ENCODE results near the gene IGFBP2. TPM values are rescaled to one million over a fixed set of nuclear protein-coding genes. Genes with fewer than 3 reads are reported as not detected.

Gene IGFBP2
- total RNA-seq, 2 donors from 2014 or later: 129 to 170 TPM

DNA sequence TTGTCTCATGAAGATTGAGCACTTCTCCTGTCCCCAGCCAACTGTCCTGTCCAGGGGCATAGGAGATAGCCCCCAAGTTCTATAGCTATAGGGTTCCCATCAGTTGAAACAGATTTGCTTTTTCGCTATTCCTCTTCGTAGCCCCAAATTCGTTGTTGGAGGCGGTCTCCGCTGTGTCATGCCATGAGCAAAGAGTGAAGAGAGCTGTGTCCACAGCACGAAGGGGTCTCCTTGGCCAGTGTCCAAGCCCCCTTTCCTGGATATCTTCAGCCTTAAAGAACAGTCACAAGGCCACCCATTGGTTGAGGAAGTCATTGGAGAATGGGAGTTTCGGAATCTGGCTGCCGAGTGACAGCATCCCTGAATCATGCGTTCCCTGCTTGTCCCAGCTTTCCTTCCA, 41.2 kb downstream of the IGFBP2 start:
- ATAC-seq: no peak
- Histone ChIP-seq H3K9me3 (no peaks in the 10 kb centered on the region), H3K4me1 (no peaks in the 10 kb centered on the region), H3K27ac (no peak overlapping the region), H3K4me3 (no peak overlapping the region), H3K27me3 (no peaks in the 10 kb centered on the region), H3K36me3 (replicated peaks in 1 of 2; ENCODE audit: insufficient read depth in 1 of 2, low read depth in 2 of 2) (no peaks in the 10 kb centered on the region)
- intact Hi-C loops (cut with DNase I): no loop called here
- TF ChIP-seq POLR2A (IDR thresholded peaks at IDR 0.05) (no peak), CTCF (IDR thresholded peaks at IDR 0.05) (no peak)
- DNase-seq: no peak
- 82 to 90% methylated on average over 9 of the region's 9 CpGs for WGBS, 2 donors

DNA sequence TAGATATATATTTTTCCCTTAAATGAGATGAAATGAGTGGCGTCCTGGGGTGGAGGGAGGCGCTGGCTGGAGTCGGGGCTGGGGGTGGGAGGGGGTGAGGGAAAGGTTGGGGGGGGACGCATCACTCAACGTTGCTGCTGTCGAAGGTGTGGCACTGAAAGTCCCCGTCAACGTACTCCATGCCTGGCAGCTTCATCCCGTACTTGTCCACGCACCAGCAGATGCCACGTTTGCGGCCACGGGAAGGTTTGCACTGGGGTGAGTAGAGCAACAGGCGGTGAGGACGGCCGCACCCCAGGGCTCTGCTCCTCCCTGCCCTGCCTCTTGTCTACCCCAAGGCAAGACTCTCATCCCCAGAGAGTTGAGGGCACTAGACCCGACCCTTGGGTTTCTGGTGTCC, 43.4 kb downstream of the IGFBP2 start:
- WGBS, 2 donors: 74 to 77% methylated on average over 12 to 16 of the region's 17 CpGs
- no peaks in the 10 kb centered on the region for H3K9me3 ChIP-seq
- no peak overlapping the region for H3K4me3 ChIP-seq
- H3K27me3 ChIP-seq: no peaks in the 10 kb centered on the region
- intact Hi-C loops (cut with DNase I): no loop called here
- no peak for DNase-seq
- H3K36me3 ChIP-seq (replicated peaks in 1 of 2; ENCODE audit: insufficient read depth in 1 of 2, low read depth in 2 of 2): no peaks in the 10 kb centered on the region
- no peak for ATAC-seq
- no peak for TF ChIP-seq CTCF (IDR thresholded peaks at IDR 0.05)
- TF ChIP-seq POLR2A (IDR thresholded peaks at IDR 0.05): no peak
- no peak overlapping the region for H3K27ac ChIP-seq
- H3K4me1 ChIP-seq: no peaks in the 10 kb centered on the region

DNA sequence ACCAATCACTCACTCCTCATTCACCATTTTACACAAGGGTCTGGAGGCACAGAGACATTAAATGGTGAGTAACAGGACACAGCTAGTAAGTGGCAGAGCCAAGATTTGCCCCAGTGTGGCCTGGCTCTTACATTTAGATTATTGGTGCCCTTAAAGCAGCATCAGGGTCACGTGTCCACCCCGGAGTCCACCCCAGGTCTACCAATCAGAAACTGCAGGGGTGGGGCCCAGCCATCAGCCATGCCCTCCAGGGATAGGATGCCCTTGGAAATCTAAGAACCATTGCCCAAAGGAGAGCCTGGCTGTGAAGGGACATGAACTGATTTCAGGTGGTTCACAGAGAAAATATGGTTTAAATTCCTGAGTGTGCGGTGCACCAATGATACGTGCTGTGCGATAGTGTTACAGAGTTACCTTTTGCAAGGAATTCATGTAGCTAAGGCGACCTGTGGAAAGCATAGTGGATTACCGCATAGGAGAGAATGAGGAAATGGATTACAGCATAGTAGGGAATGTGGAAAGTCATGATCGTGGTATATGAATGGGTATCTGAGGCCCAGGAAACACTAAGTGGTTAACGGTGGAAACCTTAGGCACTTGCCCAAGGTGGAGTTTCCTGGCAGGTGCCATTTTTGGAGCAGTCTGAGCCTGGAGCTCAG, 44.3 kb downstream of the IGFBP2 start:
- TF ChIP-seq POLR2A (IDR thresholded peaks at IDR 0.05) (no peak), CTCF (IDR thresholded peaks at IDR 0.05) (no peak)
- no peak for DNase-seq
- Histone ChIP-seq H3K36me3 (replicated peaks in 1 of 2; ENCODE audit: insufficient read depth in 1 of 2, low read depth in 2 of 2) (no peaks in the 10 kb centered on the region), H3K27me3 (no peaks in the 10 kb centered on the region), H3K4me1 (peaks cover 8% of the 10 kb centered on the region), H3K9me3 (no peaks in the 10 kb centered on the region), H3K4me3 (no peak overlapping the region), H3K27ac (no peak overlapping the region)
- intact Hi-C loops (cut with DNase I): no loop called here
- ATAC-seq: no peak
- 82 to 88% methylated on average over 9 of the region's 9 CpGs for WGBS, 2 donors

GRCh38 chr2:216678098-216678465, 44.9 kb downstream of the IGFBP2 start:
- 90 to 92% methylated on average over 12 of the region's 12 CpGs for WGBS, 2 donors
- DNase-seq (no peak), ATAC-seq (no peak)
- TF ChIP-seq POLR2A (IDR thresholded peaks at IDR 0.05) (no peak), CTCF (IDR thresholded peaks at IDR 0.05) (no peak)
- H3K9me3 ChIP-seq: no peaks in the 10 kb centered on the region
- H3K27ac ChIP-seq: no peak overlapping the region
- H3K4me1 ChIP-seq: peaks cover 9% of the 10 kb centered on the region
- H3K27me3 ChIP-seq: no peaks in the 10 kb centered on the region
- intact Hi-C loops (cut with DNase I): no loop called here
- H3K36me3 ChIP-seq (replicated peaks in 1 of 2; ENCODE audit: insufficient read depth in 1 of 2, low read depth in 2 of 2): no peaks in the 10 kb centered on the region
- H3K4me3 ChIP-seq: no peak overlapping the region

Measured in body of pancreas (tissue), 4 donors.